Measurements from ENCODE around the gene TMEM214.
"Not testable (repeated sequence)": the region's sequence is repeated elsewhere in the genome, so short reads cannot be mapped to it uniquely, and the experiment has no call there.

TMEM214 gene

DNA sequence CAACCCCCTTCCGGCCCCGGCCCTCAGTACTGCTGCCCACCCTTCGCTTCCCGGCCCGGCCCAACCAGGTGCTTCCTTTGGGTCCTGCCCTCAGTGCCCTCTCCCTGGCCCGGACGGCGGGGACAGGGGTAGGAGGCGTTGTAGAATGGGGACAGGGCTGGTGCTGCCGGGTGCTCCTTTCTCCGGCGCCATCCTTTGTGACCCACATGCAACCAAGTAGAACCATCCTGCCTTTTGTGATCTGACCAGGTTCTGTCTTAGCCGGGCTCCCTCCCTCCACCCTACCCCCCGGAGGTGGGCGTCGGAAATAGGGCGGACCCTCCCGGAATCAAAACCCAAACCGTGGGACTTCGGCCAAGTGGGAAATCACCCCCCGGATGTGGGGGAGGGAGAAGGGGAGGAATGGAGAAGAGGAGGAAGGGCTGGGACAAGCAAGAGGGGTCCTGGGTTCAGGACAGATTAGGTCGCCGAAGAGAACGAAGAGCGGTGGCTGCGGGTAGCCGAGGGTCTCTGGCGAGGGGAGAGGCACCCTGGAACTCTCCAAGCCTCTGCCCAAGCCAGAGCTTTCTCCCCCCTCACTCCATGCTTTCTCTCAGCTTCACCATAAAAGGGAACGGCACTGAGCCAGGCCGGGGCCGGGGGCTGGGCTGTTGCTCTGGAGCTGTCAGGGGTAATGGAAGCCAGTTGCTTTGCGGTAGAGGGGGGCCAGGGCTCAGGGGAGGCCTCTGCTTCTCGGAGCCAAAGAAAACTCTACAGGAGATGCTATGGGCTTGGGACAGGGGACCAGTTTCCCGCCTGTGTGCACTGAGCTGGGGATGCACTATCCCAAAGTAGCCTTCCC lies 39.4 kb downstream of the TMEM214 start:
- peak; percentile 91 for DNase-seq

- no peak for DNase-seq
Observed at GRCh38 chr2:27072920-27073319, 40.2 kb downstream of the TMEM214 start.

GRCh38 chr2:27073782-27074181 lies 41.0 kb downstream of the TMEM214 start:
- no peak for DNase-seq

DNA sequence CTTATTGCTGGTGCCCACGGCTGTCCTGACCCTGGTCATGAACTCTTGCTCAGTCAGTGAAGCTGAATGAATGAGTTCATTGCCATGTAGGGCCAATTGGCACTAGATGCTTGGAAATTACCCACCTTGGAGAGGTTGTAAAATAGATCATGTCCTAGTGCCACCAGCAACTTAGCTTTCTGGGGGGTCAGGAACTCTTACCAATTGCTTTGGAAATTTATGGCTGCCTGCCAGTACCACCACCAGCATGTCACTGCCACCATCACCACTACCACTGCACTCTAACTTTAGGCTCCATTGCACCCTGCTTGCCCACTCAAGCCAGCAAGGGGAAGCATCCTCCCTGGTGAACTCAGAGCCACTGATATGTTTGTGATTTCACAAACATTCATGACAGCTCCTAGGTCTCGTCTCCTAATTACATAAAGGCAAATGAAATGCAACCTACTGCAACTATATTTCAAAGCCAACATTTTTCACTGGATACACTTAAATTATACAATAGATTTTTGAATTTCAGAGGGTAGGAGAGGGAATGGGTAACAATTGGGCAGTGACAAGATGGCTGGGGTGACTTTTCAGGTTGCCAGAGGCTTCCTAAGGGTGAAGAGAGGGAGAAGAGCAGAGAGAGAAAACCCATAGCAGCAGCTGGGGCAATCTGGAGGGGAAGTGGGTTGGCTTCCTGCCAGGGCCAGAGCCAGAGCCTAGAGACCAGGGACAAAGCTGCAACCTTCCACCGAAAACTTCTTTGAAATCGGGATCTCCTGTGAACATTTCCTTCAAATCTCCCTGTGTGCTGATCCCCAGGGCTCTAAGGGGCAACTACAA lies 42.2 kb downstream of the TMEM214 start:
- DNase-seq, result peak; percentile 75

- not testable (repeated sequence) for DNase-seq
Observed at GRCh38 chr2:27075566-27075871, 42.8 kb downstream of the TMEM214 start.

GRCh38 chr2:27076323-27076722 lies 43.6 kb downstream of the TMEM214 start:
- no peak for DNase-seq

DNA sequence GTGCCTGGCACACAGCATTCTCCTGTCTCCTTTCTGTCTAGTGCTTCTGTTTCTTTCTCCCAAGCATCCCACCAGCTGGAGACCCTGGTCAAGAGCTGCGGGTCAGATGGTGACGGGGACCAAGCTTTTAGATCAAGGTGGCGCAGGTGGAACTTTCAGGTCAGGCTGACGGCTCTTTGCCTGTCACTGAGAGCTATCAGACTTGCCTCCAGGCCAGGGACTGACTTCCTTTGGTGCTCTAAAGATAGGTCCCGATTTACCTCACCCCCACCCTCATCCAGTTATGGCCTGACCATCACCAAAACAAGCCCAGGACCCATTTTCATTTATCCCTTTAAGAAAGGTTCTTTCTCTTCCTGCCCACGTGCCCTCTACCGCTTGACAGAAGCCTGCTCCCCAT lies 44.5 kb downstream of the TMEM214 start:
- DNase-seq, result no peak

DNA sequence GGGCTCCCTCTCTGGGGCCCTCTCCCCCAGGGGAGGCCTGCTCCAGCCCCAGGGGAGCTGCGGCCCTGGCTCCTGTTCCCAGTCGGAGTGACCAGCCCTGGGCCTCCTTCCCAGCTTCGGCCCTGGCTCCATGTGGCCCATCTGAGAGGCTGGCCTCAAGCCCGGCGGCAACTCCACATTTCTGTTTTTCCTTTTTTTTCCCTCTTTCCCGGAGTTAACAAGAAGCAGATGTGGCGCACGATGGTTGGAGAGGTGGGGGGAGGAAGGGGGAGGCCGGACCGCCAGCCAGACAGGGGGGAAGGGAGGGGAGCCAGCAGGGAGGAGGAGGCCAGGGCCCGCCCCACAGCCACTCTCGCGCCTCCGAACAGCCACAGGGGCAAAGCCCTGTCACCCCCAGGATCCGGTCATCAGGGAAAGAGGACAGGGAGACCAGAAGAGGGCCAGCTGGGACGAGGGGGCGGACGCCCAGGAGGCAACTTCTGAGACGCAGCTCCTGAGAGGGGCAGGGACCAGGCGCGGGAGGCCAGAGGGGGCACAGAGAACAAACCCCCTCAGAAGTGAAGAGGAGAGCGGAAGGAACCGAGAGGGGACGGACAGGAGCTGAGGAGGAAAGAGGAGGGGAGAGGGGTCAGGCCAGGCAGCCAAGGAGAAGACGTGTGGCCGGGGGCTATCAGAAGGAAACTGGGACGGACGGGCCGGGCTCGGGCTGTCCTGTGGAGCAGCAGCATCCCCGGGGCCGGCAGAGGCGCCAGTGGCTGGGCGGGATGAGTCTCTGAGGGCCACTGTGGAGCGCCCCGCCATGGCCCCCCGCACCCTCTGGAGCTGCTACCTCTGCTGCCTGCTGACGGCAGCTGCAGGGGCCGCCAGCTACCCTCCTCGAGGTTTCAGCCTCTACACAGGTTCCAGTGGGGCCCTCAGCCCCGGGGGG lies 45.8 kb downstream of the TMEM214 start, which contains the start of gene EMILIN1:
TSS of gene EMILIN1 (plus strand) at position 349 of the 928 bp plus-strand sequence. CDS start at position 800, 451 bp downstream.
- peak; percentile 96 for DNase-seq

DNA sequence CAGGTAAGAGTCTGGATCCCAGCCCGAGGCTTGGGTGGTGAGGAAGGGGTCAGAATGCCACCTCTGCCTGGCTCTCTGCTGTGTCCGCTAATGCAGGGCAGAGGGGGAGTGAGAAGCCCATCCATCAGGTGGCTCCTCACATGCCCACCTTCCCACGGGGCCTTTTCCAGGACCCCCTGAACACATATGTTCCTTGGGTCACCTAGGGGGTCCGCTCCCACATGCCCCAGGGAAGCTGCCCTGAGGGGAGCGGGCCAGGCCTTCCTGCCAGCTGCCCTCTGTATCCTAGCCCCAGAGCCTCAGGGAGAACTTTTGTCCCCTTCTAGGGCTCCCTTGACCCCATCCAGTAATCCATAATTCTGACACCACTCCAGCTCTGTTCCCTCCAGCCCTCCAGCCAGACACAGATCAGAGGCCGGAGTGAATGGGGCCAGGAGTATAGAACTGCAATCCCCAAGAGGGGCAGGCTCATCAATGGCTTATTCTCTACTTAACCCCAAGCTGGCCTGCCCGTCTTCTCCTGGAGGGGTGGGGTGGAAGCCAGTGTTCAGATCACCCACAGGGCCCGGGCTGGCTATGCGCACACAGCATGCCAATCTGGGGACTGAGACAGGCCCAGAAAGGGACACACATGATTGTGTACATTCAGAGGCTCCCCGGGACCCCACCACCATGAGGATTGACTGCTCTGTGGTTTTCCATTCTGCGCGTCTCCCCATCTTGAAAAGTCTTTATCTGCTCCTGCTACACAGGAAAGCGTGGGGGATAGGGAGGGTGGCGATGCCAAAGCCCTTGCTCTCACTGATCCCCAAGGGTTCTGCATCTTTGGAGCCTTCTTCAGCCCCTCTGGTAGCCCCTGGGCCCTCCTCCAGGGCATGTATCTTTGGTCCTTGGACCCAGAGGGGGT lies 46.7 kb downstream of the TMEM214 start:
- no peak for DNase-seq

- DNase-seq, result no peak
Observed at GRCh38 chr2:27080140-27080469, 47.3 kb downstream of the TMEM214 start.

- DNase-seq, result no peak
Observed at GRCh38 chr2:27080603-27080936, 47.8 kb downstream of the TMEM214 start.

DNA sequence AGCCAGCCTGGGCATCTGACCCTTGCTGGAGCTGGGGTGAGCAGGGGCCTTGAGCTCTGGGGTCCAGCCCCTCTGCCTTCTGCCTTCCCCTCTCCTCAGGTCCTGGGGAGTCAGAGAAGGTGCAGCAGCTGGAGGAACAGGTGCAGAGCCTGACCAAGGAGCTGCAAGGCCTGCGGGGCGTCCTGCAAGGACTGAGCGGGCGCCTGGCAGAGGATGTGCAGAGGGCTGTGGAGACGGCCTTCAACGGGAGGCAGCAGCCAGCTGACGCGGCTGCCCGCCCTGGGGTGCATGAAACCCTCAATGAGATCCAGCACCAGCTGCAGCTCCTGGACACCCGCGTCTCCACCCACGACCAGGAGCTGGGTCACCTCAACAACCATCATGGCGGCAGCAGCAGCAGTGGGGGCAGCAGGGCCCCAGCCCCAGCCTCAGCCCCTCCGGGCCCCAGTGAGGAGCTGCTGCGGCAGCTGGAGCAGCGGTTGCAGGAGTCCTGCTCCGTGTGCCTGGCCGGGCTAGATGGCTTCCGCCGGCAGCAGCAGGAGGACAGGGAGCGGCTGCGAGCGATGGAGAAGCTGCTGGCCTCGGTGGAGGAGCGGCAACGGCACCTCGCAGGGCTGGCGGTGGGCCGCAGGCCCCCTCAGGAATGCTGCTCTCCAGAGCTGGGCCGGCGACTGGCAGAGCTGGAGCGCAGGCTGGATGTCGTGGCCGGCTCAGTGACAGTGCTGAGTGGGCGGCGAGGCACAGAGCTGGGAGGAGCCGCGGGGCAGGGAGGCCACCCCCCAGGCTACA lies 49.4 kb downstream of the TMEM214 start:
- DNase-seq, result peak; percentile 20

GRCh38 chr2:27082773-27083409 lies 50.1 kb downstream of the TMEM214 start:
- DNase-seq, result peak; percentile 55

GRCh38 chr2:27083410-27084296 lies 50.9 kb downstream of the TMEM214 start:
- peak; percentile 20 for DNase-seq

DNA sequence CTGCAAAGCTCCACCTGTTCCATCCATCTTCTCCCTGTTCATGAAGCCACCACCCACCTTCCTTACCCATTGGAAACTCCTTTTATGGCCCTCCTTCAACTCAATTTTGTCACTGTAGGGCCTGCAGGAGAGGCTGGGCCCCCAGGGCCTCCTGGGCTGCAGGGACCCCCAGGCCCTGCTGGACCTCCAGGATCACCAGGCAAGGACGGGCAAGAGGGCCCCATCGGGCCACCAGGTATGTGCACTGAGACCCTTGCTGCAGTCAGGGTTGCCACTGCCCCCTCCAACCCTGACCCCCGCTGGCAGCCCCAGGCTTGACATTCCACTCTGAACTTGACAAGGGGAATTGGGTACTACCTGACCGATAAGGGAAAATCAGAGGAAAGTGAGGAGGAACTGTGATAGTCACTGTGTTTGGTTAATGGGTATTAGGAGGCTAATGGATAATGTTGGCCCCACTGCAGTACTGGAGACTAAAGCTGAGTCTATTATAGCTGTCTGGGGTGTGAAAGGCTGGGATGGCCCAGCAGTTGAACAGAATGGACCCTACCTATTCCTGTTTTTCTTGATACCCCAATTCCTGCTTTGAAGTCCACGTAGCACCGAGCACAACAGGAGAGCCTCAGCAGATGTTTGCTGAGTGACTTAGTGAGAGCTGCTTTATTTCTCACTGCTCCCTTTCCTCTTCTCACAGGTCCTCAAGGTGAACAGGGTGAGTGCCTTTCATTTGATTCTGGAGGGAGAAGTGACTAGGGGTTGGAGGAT lies 51.7 kb downstream of the TMEM214 start:
- DNase-seq, result no peak

DNA sequence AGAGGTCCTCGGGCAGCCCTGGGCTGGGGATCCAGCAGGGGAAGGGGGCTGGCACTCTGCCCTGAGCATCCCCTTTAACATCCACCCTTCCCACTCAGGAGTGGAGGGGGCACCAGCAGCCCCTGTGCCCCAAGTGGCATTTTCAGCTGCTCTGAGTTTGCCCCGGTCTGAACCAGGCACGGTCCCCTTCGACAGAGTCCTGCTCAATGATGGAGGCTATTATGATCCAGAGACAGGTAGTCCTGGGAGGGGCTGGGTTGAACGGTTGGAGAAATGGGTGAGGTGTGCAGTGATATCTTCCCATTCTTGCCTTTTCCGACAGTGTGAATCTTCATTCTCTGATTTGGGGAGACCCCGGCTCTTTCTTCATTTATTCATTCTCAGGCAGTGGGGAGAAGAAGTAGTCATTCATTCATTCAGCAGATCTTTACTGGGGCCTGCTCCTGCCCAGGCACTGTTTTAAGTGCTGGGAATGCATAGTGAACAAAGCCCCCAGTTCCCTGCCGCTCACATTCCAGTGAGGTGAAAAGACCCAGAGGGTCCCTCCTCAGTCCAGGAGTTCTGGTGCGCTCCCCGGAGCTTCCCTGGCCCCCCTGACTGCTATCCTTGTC lies 52.4 kb downstream of the TMEM214 start:
- DNase-seq, result no peak

DNA sequence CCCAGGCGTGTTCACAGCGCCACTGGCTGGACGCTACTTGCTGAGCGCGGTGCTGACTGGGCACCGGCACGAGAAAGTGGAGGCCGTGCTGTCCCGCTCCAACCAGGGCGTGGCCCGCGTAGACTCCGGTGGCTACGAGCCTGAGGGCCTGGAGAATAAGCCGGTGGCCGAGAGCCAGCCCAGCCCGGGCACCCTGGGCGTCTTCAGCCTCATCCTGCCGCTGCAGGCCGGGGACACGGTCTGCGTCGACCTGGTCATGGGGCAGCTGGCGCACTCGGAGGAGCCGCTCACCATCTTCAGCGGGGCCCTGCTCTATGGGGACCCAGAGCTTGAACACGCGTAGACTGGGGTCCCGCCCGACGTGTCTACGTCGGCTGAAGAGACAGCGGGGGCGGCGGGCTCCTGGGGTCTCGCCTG lies 52.9 kb downstream of the TMEM214 start:
- DNase-seq, result peak; percentile 78

- DNase-seq, result peak; percentile 97
Observed at GRCh38 chr2:27086090-27086723, 53.4 kb downstream of the TMEM214 start.

Measured in femur (tissue), 1 donor.